SU-DHL-6 (cell line): ENCODE data around the gene TMEM92.

Experiments used
- EZH2phosphoT487 ChIP-seq: fragments of 200-600 bp; sonication (generic), shearing (Covaris generic); conservative IDR thresholded peaks from 2 replicates; pipeline ENCODE4 v1.6.1; 2018; ENCODE audit warnings: mild to moderate bottlenecking, antibody characterized with exemption, low read length, moderate library complexity, mixed read lengths
- TF ChIP-seq, protein P1 (sequence below): fragments of 200-600 bp; sonication (generic); IDR thresholded peaks from one replicate; pipeline ENCODE4 v1.5.1; 2017; ENCODE audit warnings: antibody characterized with exemption, mild to moderate bottlenecking, low read length, moderate library complexity; ENCODE audit not compliant: insufficient read depth, poor library complexity, severe bottlenecking

DNA sequence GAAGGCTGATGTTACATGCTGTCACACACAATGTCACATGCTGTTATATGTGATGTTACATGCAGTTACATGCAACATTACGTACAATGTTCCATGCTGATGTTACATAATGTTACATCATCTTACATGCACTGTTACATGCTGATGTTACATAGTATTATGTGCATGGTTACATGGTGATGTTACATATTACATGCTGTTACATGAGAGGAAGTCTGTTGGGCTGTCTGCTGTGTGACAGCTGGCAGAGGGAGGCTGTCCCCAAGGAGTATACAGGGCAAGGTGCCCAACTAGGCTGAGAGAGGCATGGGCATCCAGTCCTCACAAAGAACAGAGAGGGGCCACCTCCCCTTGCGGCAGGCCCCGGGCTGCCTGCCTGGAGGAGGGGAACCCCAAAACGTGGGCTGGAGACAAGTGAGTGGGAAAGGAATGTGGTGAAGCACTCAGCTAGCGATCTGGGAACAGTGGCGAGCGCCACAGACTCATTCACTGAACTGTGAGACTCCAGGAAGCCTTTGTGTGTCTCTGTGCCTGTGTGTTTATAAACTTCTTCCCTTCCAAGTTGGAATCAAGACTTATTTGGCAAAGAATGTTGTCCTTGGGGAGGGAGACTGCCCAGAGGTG, 30.6 kb downstream of the TMEM92 start:
- TF ChIP-seq, protein P1, sequence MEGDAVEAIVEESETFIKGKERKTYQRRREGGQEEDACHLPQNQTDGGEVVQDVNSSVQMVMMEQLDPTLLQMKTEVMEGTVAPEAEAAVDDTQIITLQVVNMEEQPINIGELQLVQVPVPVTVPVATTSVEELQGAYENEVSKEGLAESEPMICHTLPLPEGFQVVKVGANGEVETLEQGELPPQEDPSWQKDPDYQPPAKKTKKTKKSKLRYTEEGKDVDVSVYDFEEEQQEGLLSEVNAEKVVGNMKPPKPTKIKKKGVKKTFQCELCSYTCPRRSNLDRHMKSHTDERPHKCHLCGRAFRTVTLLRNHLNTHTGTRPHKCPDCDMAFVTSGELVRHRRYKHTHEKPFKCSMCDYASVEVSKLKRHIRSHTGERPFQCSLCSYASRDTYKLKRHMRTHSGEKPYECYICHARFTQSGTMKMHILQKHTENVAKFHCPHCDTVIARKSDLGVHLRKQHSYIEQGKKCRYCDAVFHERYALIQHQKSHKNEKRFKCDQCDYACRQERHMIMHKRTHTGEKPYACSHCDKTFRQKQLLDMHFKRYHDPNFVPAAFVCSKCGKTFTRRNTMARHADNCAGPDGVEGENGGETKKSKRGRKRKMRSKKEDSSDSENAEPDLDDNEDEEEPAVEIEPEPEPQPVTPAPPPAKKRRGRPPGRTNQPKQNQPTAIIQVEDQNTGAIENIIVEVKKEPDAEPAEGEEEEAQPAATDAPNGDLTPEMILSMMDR: no peak
- TF ChIP-seq EZH2phosphoT487: no peak
